ENCODE measurements around the gene C10orf90. TPM values are rescaled to one million over a fixed set of nuclear protein-coding genes. Genes with fewer than 3 reads are reported as not detected.

The C10orf90 gene
- total RNA-seq, 1 donor: not detected

DNA sequence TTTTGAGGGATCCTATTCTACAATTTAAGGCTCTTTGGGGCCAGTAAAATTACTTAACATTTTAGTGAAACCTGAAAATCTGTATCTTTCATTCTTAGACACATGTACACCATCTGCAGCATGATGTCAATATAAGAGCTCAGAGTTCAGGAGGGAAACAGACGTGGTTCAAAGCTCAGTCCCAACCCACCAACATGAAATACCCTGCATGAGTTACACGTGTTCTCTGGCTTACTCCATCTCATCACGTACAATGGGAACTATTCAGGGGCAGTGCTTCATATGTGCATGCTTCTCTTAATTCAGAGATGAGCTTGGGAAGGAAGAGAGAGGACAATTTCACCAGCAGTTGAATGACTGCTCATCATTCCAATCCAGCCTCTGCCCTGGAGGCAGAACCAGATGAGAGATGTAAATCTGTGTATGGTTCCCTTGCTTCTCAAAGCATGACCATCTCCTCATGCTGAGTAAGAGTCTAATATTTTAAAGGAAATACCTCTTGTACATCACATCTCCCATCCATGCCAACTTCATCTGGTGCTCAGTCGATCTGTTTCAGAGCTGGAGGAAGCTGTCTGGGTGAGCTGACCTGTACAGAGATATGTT, 253.2 kb downstream of the C10orf90 start:
- no peak for DNase-seq (ENCODE audit: low read depth)
- H3K4me3 ChIP-seq (ENCODE audit: low read depth, low read length): no peak overlapping the region
- TF ChIP-seq, protein P1, sequence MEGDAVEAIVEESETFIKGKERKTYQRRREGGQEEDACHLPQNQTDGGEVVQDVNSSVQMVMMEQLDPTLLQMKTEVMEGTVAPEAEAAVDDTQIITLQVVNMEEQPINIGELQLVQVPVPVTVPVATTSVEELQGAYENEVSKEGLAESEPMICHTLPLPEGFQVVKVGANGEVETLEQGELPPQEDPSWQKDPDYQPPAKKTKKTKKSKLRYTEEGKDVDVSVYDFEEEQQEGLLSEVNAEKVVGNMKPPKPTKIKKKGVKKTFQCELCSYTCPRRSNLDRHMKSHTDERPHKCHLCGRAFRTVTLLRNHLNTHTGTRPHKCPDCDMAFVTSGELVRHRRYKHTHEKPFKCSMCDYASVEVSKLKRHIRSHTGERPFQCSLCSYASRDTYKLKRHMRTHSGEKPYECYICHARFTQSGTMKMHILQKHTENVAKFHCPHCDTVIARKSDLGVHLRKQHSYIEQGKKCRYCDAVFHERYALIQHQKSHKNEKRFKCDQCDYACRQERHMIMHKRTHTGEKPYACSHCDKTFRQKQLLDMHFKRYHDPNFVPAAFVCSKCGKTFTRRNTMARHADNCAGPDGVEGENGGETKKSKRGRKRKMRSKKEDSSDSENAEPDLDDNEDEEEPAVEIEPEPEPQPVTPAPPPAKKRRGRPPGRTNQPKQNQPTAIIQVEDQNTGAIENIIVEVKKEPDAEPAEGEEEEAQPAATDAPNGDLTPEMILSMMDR (IDR thresholded peaks at IDR 0.05; ENCODE audit: insufficient read depth, low read depth, low read length): no peak

DNA sequence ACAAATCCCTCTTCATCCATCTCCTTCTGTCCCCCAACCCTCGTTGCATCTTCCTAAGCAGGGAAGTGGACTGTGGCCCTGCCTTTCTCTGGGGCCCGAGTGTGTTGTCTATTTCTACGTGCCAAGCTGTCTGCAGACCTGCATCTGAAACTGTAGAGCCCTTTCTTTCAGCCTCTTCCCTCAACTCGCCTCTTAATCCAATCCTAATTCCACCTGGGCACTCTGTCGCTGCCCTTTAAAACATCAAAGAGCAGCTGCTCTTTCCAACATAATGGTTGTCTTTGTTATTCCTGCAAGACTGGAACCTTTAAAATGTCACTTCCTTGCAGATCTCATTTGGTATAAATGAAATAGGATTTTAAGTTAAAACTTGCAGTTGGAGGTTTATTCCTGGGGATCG, 260.7 kb downstream of the C10orf90 start:
- no peak for DNase-seq (ENCODE audit: low read depth)
- H3K4me3 ChIP-seq (ENCODE audit: low read depth, low read length): no peak overlapping the region
- TF ChIP-seq, protein P1 (IDR thresholded peaks at IDR 0.05; ENCODE audit: insufficient read depth, low read depth, low read length): no peak

DNA sequence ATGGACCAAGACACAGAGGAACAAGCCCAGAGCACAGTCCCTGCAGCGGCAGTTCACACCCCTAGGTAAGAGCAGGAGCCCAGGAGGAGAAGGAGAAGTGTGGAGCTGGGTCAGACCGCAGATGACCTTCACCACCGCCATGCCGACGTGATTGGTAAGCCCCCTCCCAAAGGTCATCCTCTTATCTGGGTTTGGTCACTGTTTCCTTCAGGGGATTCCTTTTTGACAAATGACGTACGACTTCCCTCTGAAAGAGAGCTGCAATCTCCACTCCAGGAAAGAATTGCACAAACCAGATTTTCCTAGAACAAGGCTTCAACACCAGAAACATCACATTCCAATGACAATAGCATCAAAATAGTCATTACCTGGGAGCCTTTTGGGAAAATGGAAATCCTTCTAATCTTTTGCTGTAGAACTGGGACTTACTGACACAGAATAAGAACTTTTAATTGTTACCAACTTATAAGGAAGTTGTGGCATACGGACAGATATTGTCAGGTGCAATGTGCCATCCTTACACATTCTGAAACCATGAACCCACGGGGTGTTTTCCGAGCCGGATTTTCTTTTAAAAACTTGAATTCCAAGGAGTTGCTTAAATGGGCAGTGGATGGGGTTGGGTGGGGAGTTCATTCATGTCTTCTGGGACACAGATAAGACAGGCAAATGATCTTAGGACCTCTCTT, 261.4 kb downstream of the C10orf90 start:
- H3K4me3 ChIP-seq (ENCODE audit: low read depth, low read length): no peak overlapping the region
- peak; percentile 35 for DNase-seq (ENCODE audit: low read depth)
- TF ChIP-seq, protein P1 (IDR thresholded peaks at IDR 0.05; ENCODE audit: insufficient read depth, low read depth, low read length): no peak

DNA sequence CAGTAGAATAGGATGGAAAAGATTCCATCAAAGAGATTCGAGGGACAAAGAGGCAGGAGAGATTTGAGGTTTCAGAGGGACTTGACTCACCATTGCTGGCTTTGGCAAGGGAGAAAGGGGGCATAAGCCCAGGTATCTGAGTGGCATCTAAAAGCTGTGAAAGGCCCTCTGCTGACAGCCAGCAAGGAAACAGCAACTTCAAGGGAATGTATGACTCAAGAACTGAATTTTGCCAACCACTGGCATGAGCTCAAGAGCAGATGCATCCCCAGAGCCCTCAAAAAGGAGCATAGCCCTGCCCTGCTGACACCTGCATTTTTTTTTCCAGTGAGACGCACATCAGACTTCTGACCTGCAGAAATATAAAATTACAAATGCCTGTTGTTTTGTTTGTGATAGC, 262.7 kb downstream of the C10orf90 start:
- DNase-seq (ENCODE audit: low read depth): no peak
- TF ChIP-seq, protein P1 (IDR thresholded peaks at IDR 0.05; ENCODE audit: insufficient read depth, low read depth, low read length): no peak
- H3K4me3 ChIP-seq (ENCODE audit: low read depth, low read length): no peak overlapping the region

DNA sequence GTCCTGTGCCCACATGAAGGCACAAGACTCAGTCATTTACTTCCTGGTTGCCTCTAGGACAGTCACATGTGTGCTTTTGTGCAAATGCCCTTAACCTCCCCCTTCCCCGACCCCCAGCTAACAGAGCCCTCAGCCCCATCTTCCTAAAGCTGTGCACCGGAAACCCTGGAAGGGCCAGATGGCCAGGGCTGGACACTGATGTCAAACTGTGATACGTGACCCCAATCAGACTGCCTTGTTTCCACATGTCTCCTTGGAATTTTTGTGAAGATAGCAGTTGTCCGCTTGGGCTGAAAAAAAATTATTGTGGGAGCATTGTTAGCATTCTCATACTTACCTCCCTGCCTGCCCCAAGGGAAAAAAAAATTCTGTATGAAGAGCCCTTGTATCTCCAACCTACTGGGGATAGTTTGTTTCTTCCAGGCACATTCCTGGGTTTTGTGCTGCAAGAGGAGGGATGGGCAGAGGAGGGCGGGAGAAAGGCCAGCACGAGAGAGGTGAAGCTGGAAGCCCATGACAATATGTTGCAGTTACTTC, 265.2 kb downstream of the C10orf90 start:
- no peak for DNase-seq (ENCODE audit: low read depth)
- TF ChIP-seq, protein P1 (IDR thresholded peaks at IDR 0.05; ENCODE audit: insufficient read depth, low read depth, low read length): no peak
- H3K4me3 ChIP-seq (ENCODE audit: low read depth, low read length): no peak overlapping the region

DNA sequence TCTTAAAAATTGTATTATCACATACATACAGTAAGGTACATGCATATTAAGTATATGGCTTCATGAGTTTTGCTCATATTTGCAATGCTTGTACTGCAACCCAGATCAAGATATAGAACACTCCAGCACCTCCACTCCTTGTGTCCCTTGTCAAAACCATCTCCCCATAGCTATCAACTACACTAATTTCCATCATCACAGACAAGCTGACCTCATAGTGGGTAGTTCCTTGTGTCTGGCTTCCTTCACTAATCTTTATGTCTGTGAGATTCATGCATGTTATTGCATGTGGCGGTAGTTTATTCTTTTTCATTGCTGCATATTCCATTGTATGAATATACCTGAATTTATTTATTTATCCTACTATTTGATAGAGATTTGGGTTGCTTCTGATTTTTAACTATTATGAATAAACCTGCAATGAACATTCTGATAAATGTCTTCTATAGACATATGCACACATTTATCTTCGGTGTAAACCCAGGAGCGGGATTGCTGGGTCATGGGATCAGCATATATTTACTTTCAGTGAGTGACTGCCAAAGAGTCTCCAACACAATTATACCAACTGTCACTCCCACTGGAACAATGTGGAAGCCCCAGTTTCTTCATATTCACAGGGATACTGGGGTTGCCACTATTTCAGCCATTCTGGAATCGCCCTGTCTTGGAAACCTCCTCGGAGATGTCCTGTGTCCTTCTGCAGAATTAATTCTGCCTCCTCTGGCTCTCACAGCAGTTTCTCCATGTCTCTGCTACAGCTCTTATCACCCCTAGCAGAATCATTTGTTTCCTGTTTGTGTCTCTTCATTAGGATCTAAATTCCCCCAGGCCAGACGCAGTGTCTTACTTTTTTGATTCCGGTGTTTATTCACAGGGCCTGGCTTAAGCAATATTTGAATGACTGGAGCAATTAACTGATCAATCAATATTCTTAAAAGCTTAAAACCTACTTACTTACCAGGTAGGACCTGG, 267.5 kb downstream of the C10orf90 start:
- TF ChIP-seq, protein P1 (IDR thresholded peaks at IDR 0.05; ENCODE audit: insufficient read depth, low read depth, low read length): no peak
- no peak for DNase-seq (ENCODE audit: low read depth)
- H3K4me3 ChIP-seq (ENCODE audit: low read depth, low read length): no peak overlapping the region

Data from fibroblast of villous mesenchyme (primary cell).